MM.1S (cell line): ENCODE results near the gene CR1.
"Not testable (repeated sequence)": the region's sequence is repeated elsewhere in the genome, so short reads cannot be mapped to it uniquely, and the experiment has no call there.

Source experiments
- DNase-seq: peaks from one replicate; pipeline ENCODE4 v3.0.0-alpha.2; 2015
- H2AFZ ChIP-seq: fragments of 300-600 bp; sonication (generic); 2 replicates; pipeline ENCODE4 v1.6.0; 2016; ENCODE audit warnings: antibody characterized with exemption, low read length
- H3F3A ChIP-seq: fragments of 300-600 bp; sonication (generic); 2 replicates; pipeline ENCODE4 v1.6.1; 2016; ENCODE audit warnings: mild to moderate bottlenecking, antibody characterized with exemption, low read length, moderate library complexity, mixed read lengths; ENCODE audit not compliant: insufficient read depth
- H3K27ac ChIP-seq: fragments of 300-600 bp; sonication (generic); 2 replicates; pipeline ENCODE4 v1.5.1; 2016; ENCODE audit warnings: mild to moderate bottlenecking, low read length
- H3K27me3 ChIP-seq: fragments of 300-600 bp; sonication (generic); replicated peaks from 2 replicates; pipeline ENCODE4 v1.6.0; 2016; ENCODE audit warnings: low read length; ENCODE audit not compliant: insufficient read depth
- H3K36me3 ChIP-seq: fragments of 300-600 bp; sonication (generic); replicated peaks from 2 replicates; pipeline ENCODE4 v1.6.1; 2016; ENCODE audit warnings: mild to moderate bottlenecking, low read length, mixed read lengths; ENCODE audit not compliant: insufficient read depth
- H3K4me1 ChIP-seq: fragments of 300-600 bp; sonication (generic); 2 replicates; pipeline ENCODE4 v1.6.1; 2016; ENCODE audit warnings: low read length, mixed read lengths
- H3K4me2 ChIP-seq: fragments of 300-600 bp; sonication (generic); 2 replicates; pipeline ENCODE4 v1.6.0; 2016; ENCODE audit warnings: low read depth, low read length
- H3K4me3 ChIP-seq: fragments of 300-600 bp; sonication (generic); 2 replicates; pipeline ENCODE4 v1.5.1; 2016; ENCODE audit warnings: low read length, mixed read lengths
- H3K79me2 ChIP-seq: fragments of 300-600 bp; sonication (generic); 2 replicates; pipeline ENCODE4 v1.6.1; 2016; ENCODE audit warnings: mixed run types, low read length, mixed read lengths
- H3K9ac ChIP-seq: fragments of 300-600 bp; sonication (generic); 2 replicates; pipeline ENCODE4 v1.6.1; 2016; ENCODE audit warnings: low read length, mixed read lengths
- H3K9me2 ChIP-seq: fragments of 300-600 bp; sonication (generic); replicated peaks from 2 replicates; pipeline ENCODE4 v1.6.1; 2016; ENCODE audit warnings: mild to moderate bottlenecking, low read length, mixed read lengths; ENCODE audit not compliant: insufficient read depth
- H3K9me3 ChIP-seq: fragments of 300-600 bp; sonication (generic); replicated peaks from 2 replicates; pipeline ENCODE4 v1.6.1; 2016; ENCODE audit warnings: mild to moderate bottlenecking, low read length, mixed read lengths; ENCODE audit not compliant: insufficient read depth
- H4K20me1 ChIP-seq: fragments of 300-600 bp; sonication (generic); 2 replicates; pipeline ENCODE4 v1.6.1; 2016; ENCODE audit warnings: mild to moderate bottlenecking, low read length, moderate library complexity, mixed read lengths; ENCODE audit not compliant: insufficient read depth
- CTCF ChIP-seq: fragments of 300-600 bp; sonication (generic); IDR thresholded peaks from 2 replicates; pipeline ENCODE4 v1.5.1; 2016; ENCODE audit warnings: antibody characterized with exemption, low read length, mixed read lengths
- EZH2 ChIP-seq: fragments of 300-600 bp; sonication (generic); optimal IDR thresholded peaks from 2 replicates; pipeline ENCODE3; 2017; ENCODE audit warnings: low read depth, mild to moderate bottlenecking, antibody characterized with exemption, low read length, mixed read lengths
- EZH2phosphoT487 ChIP-seq: fragments of 300-600 bp; sonication (generic); IDR thresholded peaks from 2 replicates; pipeline ENCODE4 v1.6.1; 2018; ENCODE audit warnings: antibody characterized with exemption, low read length

The CR1 gene

GRCh38 chr1:207516729-207517128 is 20.8 kb downstream of the CR1 start:
- no peaks in the 10 kb centered on the region for H4K20me1 ChIP-seq
- H3F3A ChIP-seq = no peaks in the 10 kb centered on the region
- H3K27ac ChIP-seq = no peak overlapping the region
- H3K27me3 ChIP-seq = no peaks in the 10 kb centered on the region
- no peak overlapping the region for H3K9ac ChIP-seq
- H3K79me2 ChIP-seq = no peaks in the 10 kb centered on the region
- no peak for DNase-seq
- TF ChIP-seq CTCF = no peak
- TF ChIP-seq EZH2 = no peak
- no peak overlapping the region for H3K4me2 ChIP-seq
- H3K36me3 ChIP-seq = no peaks in the 10 kb centered on the region
- no peaks in the 10 kb centered on the region for H3K9me2 ChIP-seq
- H3K9me3 ChIP-seq = no peaks in the 10 kb centered on the region
- H2AFZ ChIP-seq = no peak overlapping the region
- no peaks in the 10 kb centered on the region for H3K4me1 ChIP-seq
- no peak overlapping the region for H3K4me3 ChIP-seq

- H3K9me2 ChIP-seq = no peaks in the 10 kb centered on the region
- no peaks in the 10 kb centered on the region for H4K20me1 ChIP-seq
- no peaks in the 10 kb centered on the region for H3K36me3 ChIP-seq
- no peak overlapping the region for H3K4me3 ChIP-seq
- H3K9me3 ChIP-seq = no peaks in the 10 kb centered on the region
- no peaks in the 10 kb centered on the region for H3K4me1 ChIP-seq
- H3K9ac ChIP-seq = no peak overlapping the region
- DNase-seq = no peak
- H2AFZ ChIP-seq = no peak overlapping the region
- no peak overlapping the region for H3K27ac ChIP-seq
- H3F3A ChIP-seq = no peaks in the 10 kb centered on the region
- TF ChIP-seq EZH2 (no peak), CTCF (no peak), EZH2phosphoT487 (no peak)
- H3K79me2 ChIP-seq = no peaks in the 10 kb centered on the region
- no peaks in the 10 kb centered on the region for H3K27me3 ChIP-seq
- H3K4me2 ChIP-seq = no peak overlapping the region
Observed at GRCh38 chr1:207518608-207519236, 22.8 kb downstream of the CR1 start.

GRCh38 chr1:207519505-207520399 is 23.8 kb downstream of the CR1 start:
- Histone ChIP-seq H3K9me3 (no peaks in the 10 kb centered on the region), H3K4me2 (no peak overlapping the region), H3K4me1 (no peaks in the 10 kb centered on the region), H3K79me2 (no peaks in the 10 kb centered on the region), H3K27me3 (no peaks in the 10 kb centered on the region), H3K27ac (no peak overlapping the region), H3K9me2 (no peaks in the 10 kb centered on the region), H3F3A (no peaks in the 10 kb centered on the region), H3K4me3 (no peak overlapping the region), H2AFZ (no peak overlapping the region), H3K9ac (no peak overlapping the region), H4K20me1 (no peaks in the 10 kb centered on the region), H3K36me3 (no peaks in the 10 kb centered on the region)
- DNase-seq = no peak
- no peak for TF ChIP-seq EZH2phosphoT487
- TF ChIP-seq CTCF = no peak
- no peak for TF ChIP-seq EZH2

GRCh38 chr1:207520400-207521345 is 24.7 kb downstream of the CR1 start:
- H3K4me2 ChIP-seq, H3K9me2 ChIP-seq, H3F3A ChIP-seq, H3K27me3 ChIP-seq, H3K9ac ChIP-seq, H3K79me2 ChIP-seq, H4K20me1 ChIP-seq, H3K36me3 ChIP-seq, H3K27ac ChIP-seq, H3K4me3 ChIP-seq, H3K9me3 ChIP-seq, DNase-seq, H2AFZ ChIP-seq, H3K4me1 ChIP-seq: not testable (repeated sequence)

- not testable (repeated sequence) for H3K4me3 ChIP-seq, H3K27ac ChIP-seq, DNase-seq, H3K27me3 ChIP-seq, H3K9me3 ChIP-seq, H3K4me1 ChIP-seq, H3F3A ChIP-seq, H4K20me1 ChIP-seq, H3K4me2 ChIP-seq, H2AFZ ChIP-seq, H3K9ac ChIP-seq, H3K36me3 ChIP-seq, H3K79me2 ChIP-seq, H3K9me2 ChIP-seq
Observed at GRCh38 chr1:207525239-207525638, 29.3 kb downstream of the CR1 start.
